GM06990 (cell line): ENCODE measurements around the gene TMEM190.

ENCODE experiments used
- DNase-seq: peaks from one replicate; pipeline ENCODE4 v3.0.0-alpha.2; 2011; ENCODE audit not compliant: insufficient read length; ENCODE audit errors: extremely low read depth
- H3K27me3 ChIP-seq: replicated peaks from 2 replicates; pipeline ENCODE4 v1.6.0; 2011; ENCODE audit warnings: low read length; ENCODE audit not compliant: control insufficient read depth, insufficient read depth
- H3K36me3 ChIP-seq: 2 replicates; pipeline ENCODE4 v1.5.1; 2011; ENCODE audit warnings: low read length; ENCODE audit not compliant: control insufficient read depth, insufficient read depth
- H3K4me3 ChIP-seq: replicated peaks from 2 replicates; pipeline ENCODE4 v1.5.1; 2011; ENCODE audit warnings: low read depth, mild to moderate bottlenecking, control low read depth, low read length
- TF ChIP-seq, protein P1 (sequence below): IDR thresholded peaks from 2 replicates; pipeline ENCODE4 v1.5.1; 2011; ENCODE audit warnings: low read length, control low read depth, mild to moderate bottlenecking, inconsistent platforms; ENCODE audit not compliant: insufficient read depth, poor library complexity, severe bottlenecking

The TMEM190 gene

GRCh38 chr19:55362174-55362989, 14.2 kb upstream of the TMEM190 start:
- Histone ChIP-seq H3K4me3 (no peak overlapping the region), H3K27me3 (no peaks in the 10 kb centered on the region; the same call in 1 of the 2 replicates), H3K36me3 (no peaks in the 10 kb centered on the region)
- TF ChIP-seq, protein P1, sequence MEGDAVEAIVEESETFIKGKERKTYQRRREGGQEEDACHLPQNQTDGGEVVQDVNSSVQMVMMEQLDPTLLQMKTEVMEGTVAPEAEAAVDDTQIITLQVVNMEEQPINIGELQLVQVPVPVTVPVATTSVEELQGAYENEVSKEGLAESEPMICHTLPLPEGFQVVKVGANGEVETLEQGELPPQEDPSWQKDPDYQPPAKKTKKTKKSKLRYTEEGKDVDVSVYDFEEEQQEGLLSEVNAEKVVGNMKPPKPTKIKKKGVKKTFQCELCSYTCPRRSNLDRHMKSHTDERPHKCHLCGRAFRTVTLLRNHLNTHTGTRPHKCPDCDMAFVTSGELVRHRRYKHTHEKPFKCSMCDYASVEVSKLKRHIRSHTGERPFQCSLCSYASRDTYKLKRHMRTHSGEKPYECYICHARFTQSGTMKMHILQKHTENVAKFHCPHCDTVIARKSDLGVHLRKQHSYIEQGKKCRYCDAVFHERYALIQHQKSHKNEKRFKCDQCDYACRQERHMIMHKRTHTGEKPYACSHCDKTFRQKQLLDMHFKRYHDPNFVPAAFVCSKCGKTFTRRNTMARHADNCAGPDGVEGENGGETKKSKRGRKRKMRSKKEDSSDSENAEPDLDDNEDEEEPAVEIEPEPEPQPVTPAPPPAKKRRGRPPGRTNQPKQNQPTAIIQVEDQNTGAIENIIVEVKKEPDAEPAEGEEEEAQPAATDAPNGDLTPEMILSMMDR = no peak
- DNase-seq = no peak

GRCh38 chr19:55362990-55363716, 13.5 kb upstream of the TMEM190 start, which contains the start of gene GARIN5B:
GARIN5B (minus strand) TSS chr19:55363260; CDS start chr19:55363066, 194 bp downstream.
- H3K4me3 ChIP-seq = no peak within 1 kb of the TSS
- no peaks in the 10 kb centered on the region for H3K36me3 ChIP-seq
- no peak for DNase-seq
- no peaks in the 10 kb centered on the region; the same call in 1 of the 2 replicates for H3K27me3 ChIP-seq
- TF ChIP-seq, protein P1 = no peak

DNA sequence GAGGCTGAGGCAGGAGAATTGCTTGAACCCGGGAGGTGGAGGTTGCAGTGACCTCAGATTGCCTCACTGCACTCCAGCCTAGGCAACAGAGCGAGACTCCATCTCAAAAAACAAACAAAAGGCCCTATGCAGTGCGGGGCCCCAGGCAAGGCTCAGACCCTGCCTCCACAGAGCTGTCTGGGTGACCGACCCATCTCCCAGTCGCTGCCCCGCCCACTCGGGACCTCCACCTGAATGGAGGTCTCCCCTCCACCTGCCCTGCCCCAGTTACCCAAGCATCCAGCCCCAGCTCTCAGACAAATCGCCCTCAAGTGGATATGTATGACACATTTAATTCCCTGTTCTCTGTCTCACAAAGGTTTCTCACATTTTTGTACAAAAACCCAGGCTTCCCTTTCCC, 11.4 kb upstream of the TMEM190 start:
- TF ChIP-seq, protein P1 = no peak
- H3K27me3 ChIP-seq = no peaks in the 10 kb centered on the region; the same call in 1 of the 2 replicates
- DNase-seq = no peak
- no peaks in the 10 kb centered on the region for H3K36me3 ChIP-seq
- H3K4me3 ChIP-seq = no peak overlapping the region

GRCh38 chr19:55365964-55366363, 10.7 kb upstream of the TMEM190 start:
- no peak for DNase-seq
- H3K4me3 ChIP-seq = no peak overlapping the region

GRCh38 chr19:55366790-55367189, 9.8 kb upstream of the TMEM190 start:
- TF ChIP-seq, protein P1 = no peak
- H3K4me3 ChIP-seq = no peak overlapping the region
- H3K36me3 ChIP-seq = no peaks in the 10 kb centered on the region
- no peaks in the 10 kb centered on the region; the same call in none of the 2 replicates for H3K27me3 ChIP-seq
- no peak for DNase-seq

More at GRCh38 chr19:55365964-55366363, 10.7 kb upstream of the TMEM190 start:
- Histone ChIP-seq H3K36me3 (no peaks in the 10 kb centered on the region), H3K27me3 (no peaks in the 10 kb centered on the region; the same call in none of the 2 replicates)
- TF ChIP-seq, protein P1 = no peak
